ENCODE measurements around the gene SLC22A12.

GRCh38 chr11:64607381-64607985 lies 16.5 kb downstream of the SLC22A12 start:
- TF ChIP-seq CTCF (IDR thresholded peaks at IDR 0.05) = no peak
- TF ChIP-seq POLR2A (IDR thresholded peaks at IDR 0.05) = no peak
